Adrenal gland (tissue), 5 donors: ENCODE results near the gene HADHA.

Experiments used
- CTCF ChIP-seq, 6 experiments: fragments of 450-650 bp in 4 of 6; fragments of 200-600 bp in 2 of 6; sonication (generic) in 1 of 6; IDR thresholded peaks; 1 replicate in 5 of 6; 2 replicates in 1 of 6; pipeline versions ENCODE4 v1.5.1 to v1.8.0; 2016 to 2021; ENCODE audit warnings: antibody characterized with exemption in 6 of 6, mild to moderate bottlenecking in 2 of 6, moderate library complexity in 1 of 6
- POLR2A ChIP-seq, 2 donors: fragments of 450-650 bp; IDR thresholded peaks; one replicate each; pipeline ENCODE4 v1.6.1; 2017; ENCODE audit warnings: antibody characterized with exemption in 2 of 2, mild to moderate bottlenecking in 2 of 2, moderate library complexity in 1 of 2
- donor health status: DM: no; HTN: no; CAD: no.

GRCh38 chr2:26177122-26177521 is 67.3 kb downstream of the HADHA start:
- TF ChIP-seq CTCF (IDR thresholded peaks at IDR 0.05) (no peak), POLR2A (IDR thresholded peaks at IDR 0.05) (no peak)
